ENCODE measurements around the gene HPD.

DNA sequence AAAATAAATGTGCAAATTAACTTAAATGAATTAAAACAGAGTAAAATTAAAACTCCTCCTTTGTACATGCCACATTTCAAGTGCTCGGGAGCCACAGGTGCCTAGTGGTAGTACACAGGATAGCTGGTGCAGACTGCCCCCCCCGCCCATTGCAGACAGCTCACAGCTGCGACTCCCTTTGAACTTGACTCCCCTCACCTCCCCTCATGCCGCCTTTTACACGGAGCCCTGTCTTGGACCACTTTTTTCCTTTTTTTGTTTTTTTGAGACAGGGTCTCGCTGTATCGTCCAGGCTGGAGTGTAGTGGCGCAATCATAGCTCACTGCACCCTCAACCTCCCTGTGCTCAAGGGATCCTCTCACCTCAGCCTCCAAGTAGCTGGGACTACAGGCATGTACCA lies 43.4 kb downstream of the HPD start:
- TF ChIP-seq FOXM1 (IDR thresholded peaks at IDR 0.05; ENCODE audit: borderline replicate concordance): no peak
- no peak for TF ChIP-seq SP1 (IDR thresholded peaks at IDR 0.05)
- no peak for TF ChIP-seq TARDBP (IDR thresholded peaks at IDR 0.05)

All from HEK293T (cell line).